GM19240 (cell line): ENCODE results near the gene CTBP2.

Source experiments
- DNase-seq: peaks from one replicate; pipeline ENCODE4 v3.0.0; 2011; ENCODE audit warnings: low spot score; ENCODE audit not compliant: insufficient read length

Gene CTBP2

GRCh38 chr10:125024497-125025234 lies 135.7 kb downstream of the CTBP2 start:
- DNase-seq, result no peak

DNA sequence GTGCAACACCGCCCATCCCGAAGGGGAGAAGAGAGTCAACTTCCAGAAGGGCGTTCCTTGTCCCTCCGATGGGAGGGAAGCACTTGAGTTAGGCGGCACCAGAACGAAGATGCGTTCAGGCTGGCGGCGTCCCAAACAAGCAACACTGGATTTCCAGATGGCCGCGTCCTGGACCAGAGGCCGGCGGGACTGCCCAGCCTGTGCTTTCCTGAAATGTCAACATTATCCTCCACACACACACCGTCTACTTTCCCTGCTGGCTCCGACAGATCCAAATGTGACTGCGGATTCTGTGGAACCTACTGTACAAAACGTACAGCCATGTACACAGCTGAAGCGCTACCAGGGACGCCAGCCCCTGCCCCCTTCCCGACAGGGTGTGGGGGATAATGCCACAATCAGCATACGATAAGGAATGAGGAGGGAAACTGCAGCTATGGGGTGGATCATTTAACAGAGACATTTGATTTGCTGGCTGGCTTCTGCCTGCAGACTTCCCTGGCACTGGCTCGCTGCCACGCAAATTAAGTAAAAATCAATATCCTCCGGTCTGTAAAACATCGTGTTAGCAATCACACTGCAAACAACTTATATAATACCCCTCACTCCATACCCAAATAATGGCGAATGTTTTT lies 136.4 kb downstream of the CTBP2 start:
- DNase-seq, result no peak

- DNase-seq, result no peak
Observed at GRCh38 chr10:125023255-125023654, 137.1 kb downstream of the CTBP2 start.

GRCh38 chr10:125022671-125023070 lies 137.7 kb downstream of the CTBP2 start:
- no peak for DNase-seq

DNA sequence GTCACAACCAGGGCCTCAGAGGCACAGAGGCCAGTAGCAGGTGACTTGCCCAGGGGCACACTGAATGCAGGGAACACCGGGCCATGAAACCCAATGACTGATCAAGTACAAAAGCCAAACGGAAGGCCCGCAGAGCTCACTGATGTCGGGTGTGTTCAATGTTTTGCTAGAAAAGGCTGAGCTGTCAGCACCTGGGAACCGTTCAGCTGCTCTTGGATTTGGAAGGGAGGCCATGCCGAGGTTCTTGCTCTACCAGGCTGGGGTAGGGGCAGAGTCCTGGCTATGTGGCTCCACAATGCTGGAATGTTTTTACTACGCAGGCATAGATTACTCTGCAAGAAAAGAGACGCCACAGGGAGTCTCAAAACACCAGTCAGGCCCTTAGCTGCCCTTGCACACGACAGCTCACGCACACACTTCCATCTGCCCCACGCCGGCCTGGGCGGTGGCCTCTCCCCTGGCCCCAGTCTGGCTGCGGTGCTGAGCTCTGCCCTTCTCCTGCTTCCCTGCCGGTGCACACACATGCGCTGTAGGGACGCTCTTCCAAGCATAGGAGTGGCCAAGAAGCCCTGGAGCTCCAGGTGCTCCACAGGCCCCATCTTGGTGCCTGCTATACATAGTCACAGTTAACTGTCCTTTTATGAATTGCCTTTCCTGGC lies 138.5 kb downstream of the CTBP2 start:
- DNase-seq, result no peak

- DNase-seq, result no peak
Observed at GRCh38 chr10:125020871-125021270, 139.5 kb downstream of the CTBP2 start.

DNA sequence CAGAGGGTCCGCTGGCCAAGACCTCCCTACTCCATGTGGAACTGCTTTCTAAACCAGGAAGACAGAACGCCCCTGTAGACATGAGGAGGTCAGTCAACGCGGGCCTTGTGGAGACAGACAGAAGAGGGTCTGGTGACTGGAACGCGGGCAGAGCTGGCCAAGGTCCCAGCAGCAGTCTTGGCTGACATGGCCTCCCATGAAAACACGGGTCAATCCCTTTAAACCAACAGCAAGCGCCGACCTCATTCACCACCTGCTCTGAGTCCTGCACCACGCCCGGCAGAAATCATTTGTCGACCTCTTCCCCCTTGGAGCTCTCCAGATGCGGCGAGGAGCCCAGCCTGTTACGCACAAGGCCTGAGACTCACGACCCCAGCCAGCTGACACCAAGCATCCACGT lies 140.0 kb downstream of the CTBP2 start:
- no peak for DNase-seq

DNA sequence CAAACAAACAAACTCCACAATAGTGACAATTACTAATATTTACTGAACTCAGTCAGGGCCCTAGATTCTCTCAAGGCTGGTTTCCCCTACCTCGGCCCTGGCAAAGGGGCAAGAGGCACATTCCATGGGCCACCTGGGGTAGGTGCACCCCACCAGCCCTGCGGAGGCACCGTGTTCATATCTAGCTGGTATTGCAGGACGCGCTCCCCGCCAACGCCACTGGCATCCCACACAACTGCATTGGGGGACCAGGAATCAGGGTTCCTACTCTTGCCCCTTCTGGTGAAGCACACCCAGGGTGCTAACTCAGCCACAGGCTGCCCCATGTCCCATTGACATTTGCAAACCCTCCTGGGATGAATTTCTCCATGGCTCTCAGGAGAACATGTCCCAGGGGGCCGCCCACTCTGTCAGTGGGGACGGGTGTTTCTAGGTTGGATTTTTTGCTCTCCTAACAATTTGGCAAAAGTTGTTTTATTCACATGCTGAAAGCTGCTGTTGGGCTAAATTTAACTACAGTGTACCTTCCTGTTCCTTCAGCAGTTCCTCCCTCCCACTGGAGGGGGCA lies 141.7 kb downstream of the CTBP2 start:
- no peak for DNase-seq

GRCh38 chr10:125017547-125018298 lies 142.6 kb downstream of the CTBP2 start:
- no peak for DNase-seq

GRCh38 chr10:125016611-125017202 lies 143.7 kb downstream of the CTBP2 start:
- no peak for DNase-seq

DNA sequence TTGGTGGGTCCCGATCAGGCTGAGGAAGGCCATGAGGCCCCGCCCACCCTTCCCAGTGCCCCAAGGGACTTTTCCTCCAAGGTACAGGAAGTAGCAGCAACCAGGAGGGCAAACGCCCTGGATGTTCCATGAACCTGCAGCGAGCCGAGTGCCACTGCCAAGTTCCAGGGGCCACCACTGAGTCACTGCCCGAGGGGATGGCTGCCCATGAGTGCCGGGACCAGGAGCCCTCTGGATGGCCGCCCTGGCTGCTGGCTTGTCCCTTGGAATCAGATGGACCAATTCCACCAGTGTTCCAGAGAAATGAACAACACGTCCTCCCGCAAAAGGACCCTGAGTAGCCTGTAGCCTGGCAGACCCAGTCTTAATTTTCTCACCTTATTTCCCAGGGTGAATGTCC lies 144.2 kb downstream of the CTBP2 start:
- DNase-seq, result no peak

DNA sequence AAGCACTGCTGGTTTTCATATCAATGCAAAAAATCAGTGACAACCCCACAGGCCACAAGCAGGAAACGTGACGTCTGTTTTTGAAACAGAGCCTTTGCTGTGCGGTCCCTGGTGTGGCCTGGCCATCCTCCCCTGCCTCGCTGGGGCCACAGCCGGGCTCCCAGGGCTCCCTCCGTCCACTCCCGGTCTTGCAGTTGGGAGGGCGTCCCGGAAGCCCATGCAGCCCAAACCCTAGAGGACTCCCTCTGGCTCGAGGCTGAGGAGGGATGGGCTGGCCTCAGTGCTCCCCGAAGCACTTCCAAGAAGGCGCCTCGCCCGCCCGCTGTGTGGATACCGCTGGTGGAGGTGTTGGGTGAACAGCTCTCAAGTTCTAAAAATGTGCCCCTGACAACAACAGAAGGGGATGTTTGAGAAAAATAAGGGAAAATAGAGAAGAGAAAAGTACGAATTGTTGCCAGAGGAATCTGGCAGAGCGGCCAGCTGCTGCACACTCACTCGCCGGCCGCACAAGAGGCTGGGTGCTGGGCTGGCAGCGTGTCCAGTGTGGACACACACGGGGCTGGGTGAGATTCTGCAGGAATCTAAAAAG lies 144.9 kb downstream of the CTBP2 start:
- DNase-seq, result no peak

GRCh38 chr10:125014836-125015355 lies 145.5 kb downstream of the CTBP2 start:
- DNase-seq, result no peak

- no peak for DNase-seq
Observed at GRCh38 chr10:125014086-125014830, 146.1 kb downstream of the CTBP2 start.

GRCh38 chr10:125013529-125013872 lies 146.9 kb downstream of the CTBP2 start:
- no peak for DNase-seq

DNA sequence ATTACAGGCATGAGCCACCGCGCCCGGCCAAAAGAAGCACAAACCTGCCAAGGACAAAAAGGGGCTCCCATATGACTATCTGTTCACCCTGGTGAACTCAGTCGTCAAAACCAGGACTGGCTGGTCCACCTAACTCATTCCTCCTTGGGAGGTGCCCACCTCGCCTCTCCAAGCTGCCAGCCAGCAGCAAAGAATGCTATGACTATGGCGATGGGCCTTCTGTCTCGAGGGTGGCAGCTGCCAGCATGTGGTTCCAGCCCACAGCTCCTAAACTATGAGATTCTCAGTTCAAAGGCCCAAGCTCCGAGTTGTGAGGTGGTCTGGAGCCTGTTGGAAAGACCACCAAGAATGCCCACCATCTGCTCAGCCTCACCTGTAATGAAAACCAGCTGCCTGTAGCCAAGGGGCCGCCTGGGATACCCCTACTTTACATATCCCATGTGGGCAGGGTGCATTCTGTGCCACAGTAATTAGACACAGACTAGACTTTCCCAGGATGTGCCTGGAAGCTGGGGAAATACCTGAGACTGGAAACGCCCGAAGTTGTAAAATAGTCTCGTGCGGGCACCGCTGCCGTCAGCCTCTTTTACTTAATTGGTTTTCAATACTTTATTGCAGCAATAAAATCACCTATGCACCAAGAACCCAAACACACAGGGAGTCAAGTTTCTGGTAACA lies 147.4 kb downstream of the CTBP2 start:
- no peak for DNase-seq

DNA sequence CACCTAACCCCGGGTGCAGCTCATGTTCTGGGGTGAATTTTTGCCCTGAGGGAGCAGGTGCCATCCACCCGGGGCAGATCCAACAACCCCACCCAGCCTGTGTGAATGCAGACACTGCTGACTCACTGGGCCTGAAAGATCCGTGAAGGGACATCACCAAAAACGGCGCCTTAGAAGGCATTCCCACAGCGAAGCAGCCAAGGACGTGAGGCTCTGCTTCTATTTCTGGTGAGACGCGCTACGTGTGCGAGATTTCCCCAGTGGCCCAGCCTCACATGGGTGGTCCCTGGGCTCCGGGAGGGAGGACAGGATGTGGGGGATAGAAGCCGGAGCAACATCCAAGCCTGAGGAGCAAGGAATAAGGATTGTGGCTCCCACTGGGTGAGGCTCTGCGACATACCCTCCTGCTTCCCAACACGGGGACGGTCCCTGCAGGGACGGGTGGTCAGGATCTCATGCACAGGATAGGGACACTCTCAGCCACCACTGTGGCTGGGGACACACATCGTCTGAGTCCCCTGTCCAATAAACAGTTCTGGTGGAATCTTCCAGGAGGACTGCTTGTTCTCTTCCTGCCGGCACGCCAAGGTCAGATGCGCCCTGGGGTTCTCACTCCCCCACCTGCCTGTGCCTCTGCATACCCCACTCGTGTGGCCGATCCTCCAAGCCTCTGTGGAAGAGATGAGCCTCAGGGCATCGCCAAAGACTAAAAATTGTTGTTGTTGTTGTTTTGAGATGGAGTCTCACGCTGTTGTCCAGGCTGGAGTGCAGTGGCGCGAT lies 148.2 kb downstream of the CTBP2 start:
- DNase-seq, result no peak

DNA sequence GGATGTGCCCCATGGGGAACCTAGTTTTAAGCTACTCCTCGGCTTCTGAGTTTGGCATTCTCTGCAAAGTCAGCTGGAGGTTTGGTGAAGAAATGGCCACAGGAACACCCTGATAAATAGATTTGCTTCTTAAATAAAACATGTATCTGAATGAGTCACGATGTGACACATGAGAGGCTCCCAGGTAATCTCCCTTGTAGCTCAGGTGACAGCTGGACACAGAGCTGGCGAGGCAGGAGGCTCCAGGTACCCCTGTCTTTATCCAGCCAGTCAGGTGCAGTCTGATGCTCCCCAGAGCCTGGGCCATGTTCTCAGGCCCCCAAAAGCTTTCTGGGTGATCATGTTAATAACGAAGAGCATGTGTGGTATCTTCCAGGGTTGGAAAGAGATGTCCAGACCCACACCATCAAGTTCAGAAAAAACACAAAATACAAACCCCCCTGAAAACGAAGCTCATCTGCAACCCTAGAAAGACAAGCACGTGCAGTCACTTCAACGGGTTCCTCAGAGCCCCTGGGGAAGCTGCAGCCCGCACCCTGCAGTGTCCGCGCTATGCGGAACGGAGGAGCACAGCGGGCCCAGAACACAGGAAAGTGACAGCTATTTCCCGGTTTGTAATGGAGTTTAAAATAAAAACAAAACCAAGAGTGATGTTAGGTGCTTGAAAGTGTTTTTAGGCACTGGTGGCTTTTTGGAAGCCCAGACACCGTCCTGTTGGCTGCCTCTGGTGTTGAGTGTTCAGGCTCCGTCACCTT lies 149.0 kb downstream of the CTBP2 start:
- DNase-seq, result no peak
